ENCODE data around the gene PLLP. TPM values are rescaled to one million over a fixed set of nuclear protein-coding genes. Genes with fewer than 3 reads are reported as not detected.

PLLP gene
- total and polyA plus RNA-seq, 10 of the 15 experiments (the other 5 are each of a cell fraction or from before 2014, with no cell fraction given): 0.21 to 5.8 (median 0.67) TPM

DNA sequence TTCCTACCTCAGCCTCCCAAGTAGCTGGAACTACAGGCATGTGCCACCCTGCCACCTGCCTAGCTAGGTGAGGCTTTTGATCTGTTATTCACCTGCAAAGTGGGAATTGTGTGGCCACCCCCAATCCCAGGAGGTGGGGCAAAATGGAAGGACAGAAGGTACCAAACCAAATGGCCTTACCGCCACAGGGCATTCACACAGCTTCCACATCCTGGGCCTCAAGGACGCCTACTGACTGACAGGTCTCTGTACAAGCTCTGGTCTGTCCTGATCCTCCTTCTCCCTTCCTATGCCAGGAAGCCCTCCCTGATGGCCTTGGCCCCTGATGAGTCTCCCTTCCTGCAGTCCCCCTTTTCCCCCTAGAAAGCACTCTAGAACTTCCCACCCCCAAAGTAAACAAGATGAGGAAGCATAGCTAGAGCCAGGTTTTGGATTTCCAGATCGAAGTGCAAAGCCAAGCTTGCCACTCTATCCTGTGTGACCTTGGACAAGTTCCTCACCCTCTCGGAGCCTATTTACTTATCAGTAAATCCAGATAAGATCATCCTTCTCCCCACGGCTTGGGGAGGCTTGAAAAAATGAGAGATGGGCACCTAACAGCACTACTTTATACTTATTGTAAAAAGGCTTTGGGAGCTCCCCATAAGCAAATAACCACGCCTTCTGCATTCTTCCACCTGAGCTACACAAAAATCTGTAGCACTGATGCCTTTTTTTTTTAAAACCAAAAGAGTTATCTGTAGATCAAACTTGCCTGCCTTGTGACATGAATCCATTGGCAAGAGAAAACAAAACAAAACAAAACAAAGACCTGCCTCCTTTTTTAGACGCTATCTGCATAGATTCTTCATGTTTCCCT is 4.5 kb downstream of the PLLP start (continued):
- no peak for TF ChIP-seq RAD21 (IDR thresholded peaks at IDR 0.05; ENCODE audit: insufficient read depth, low read depth, low read length)

DNA sequence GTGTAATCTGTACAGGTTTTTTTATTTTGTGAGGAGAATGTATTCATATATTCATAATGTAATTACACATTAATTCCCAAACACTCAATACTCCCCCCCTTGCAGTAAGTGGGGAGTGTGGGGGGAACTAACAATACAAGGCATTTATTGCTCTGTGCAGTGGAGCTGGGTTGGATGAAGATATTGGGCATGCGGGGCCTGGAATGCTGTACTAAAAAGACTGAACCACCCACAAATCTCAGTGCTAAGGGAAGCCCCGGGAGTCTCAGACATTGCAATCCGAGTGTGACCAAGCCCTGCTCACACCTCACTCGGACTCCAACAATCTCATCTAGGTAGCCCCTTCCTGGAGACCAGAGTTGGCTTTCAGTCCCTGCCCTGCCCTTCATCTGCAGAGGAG is 6.0 kb downstream of the PLLP start:
- Histone ChIP-seq H4K20me1 (ENCODE audit: control insufficient read depth, insufficient read depth) (no peaks in the 10 kb centered on the region), H3K9ac (ENCODE audit: control insufficient read depth, insufficient read depth, low read length) (no peak overlapping the region), H3K79me2 (ENCODE audit: control insufficient read depth, insufficient read depth, low read length) (no peaks in the 10 kb centered on the region), H3K27ac (ENCODE audit: control insufficient read depth, insufficient read depth) (no peak overlapping the region), H3K27me3 (replicated peaks in 1 of 2; ENCODE audit: control insufficient read depth in 2 of 2, insufficient read depth in 2 of 2, low read length in 1 of 2) (no peaks in the 10 kb centered on the region; a peak in 1 of 4 replicates), H3K4me1 (ENCODE audit: control insufficient read depth, insufficient read depth, low read length) (no peaks in the 10 kb centered on the region), H3K4me3 (no peak overlapping the region), H3K9me3 (replicated peaks; ENCODE audit: control insufficient read depth, insufficient read depth, low read length) (no peaks in the 10 kb centered on the region), H3K4me2 (ENCODE audit: control insufficient read depth, insufficient read depth) (no peak overlapping the region), H3K36me3 (ENCODE audit: control insufficient read depth in 2 of 2, insufficient read depth in 2 of 2, low read length in 1 of 2) (no peaks in the 10 kb centered on the region), H2AFZ (ENCODE audit: control insufficient read depth, low read depth, low read length) (no peak overlapping the region)
- intact Hi-C loops (cut with micrococcal nuclease; ENCODE audit: unreplicated experiment): no loop called here
- ChIA-PET CTCF (interaction anchor here (0.6 to 1.2 kb wide), 2 partner anchors 40 to 86 kb away, joined by 3 read pairs; no protein-coding TSS in a partner anchor), SMC1A (ENCODE audit: uncharacterized antibody, unreplicated experiment) (interaction anchor here (1.3 to 1.7 kb wide), 3 partner anchors 17 to 245 kb away, joined by 3 to 4 read pairs (median 3); no protein-coding TSS in a partner anchor), POLR2A (interaction anchor here (0.6 to 1.4 kb wide), 4 partner anchors 10 to 57 kb away, joined by 3 to 7 read pairs (median 4); no protein-coding TSS in a partner anchor), RAD21 (ENCODE audit: unreplicated experiment) (no interaction called here)
- FAIRE-seq (no peak), ATAC-seq (no peak), DNase-seq (ENCODE audit: low read depth, low spot score) (no peak)
- in situ Hi-C loops (cut with MboI): no loop called here
- no TSS peak for BruUV-seq (replicated peaks)
- 28% methylated on average over 4 of the region's 4 CpGs for WGBS (ENCODE audit: insufficient coverage, insufficient replicate concordance, low lambda C conversion rate, missing lambda C conversion rate)
- no peak for TF ChIP-seq ZNF274 (IDR thresholded peaks at IDR 0.05; ENCODE audit: insufficient read depth, insufficient read length)
- no peak for TF ChIP-seq MTA3 (IDR thresholded peaks at IDR 0.05; ENCODE audit: borderline replicate concordance, low read length)
- TF ChIP-seq, protein P1, sequence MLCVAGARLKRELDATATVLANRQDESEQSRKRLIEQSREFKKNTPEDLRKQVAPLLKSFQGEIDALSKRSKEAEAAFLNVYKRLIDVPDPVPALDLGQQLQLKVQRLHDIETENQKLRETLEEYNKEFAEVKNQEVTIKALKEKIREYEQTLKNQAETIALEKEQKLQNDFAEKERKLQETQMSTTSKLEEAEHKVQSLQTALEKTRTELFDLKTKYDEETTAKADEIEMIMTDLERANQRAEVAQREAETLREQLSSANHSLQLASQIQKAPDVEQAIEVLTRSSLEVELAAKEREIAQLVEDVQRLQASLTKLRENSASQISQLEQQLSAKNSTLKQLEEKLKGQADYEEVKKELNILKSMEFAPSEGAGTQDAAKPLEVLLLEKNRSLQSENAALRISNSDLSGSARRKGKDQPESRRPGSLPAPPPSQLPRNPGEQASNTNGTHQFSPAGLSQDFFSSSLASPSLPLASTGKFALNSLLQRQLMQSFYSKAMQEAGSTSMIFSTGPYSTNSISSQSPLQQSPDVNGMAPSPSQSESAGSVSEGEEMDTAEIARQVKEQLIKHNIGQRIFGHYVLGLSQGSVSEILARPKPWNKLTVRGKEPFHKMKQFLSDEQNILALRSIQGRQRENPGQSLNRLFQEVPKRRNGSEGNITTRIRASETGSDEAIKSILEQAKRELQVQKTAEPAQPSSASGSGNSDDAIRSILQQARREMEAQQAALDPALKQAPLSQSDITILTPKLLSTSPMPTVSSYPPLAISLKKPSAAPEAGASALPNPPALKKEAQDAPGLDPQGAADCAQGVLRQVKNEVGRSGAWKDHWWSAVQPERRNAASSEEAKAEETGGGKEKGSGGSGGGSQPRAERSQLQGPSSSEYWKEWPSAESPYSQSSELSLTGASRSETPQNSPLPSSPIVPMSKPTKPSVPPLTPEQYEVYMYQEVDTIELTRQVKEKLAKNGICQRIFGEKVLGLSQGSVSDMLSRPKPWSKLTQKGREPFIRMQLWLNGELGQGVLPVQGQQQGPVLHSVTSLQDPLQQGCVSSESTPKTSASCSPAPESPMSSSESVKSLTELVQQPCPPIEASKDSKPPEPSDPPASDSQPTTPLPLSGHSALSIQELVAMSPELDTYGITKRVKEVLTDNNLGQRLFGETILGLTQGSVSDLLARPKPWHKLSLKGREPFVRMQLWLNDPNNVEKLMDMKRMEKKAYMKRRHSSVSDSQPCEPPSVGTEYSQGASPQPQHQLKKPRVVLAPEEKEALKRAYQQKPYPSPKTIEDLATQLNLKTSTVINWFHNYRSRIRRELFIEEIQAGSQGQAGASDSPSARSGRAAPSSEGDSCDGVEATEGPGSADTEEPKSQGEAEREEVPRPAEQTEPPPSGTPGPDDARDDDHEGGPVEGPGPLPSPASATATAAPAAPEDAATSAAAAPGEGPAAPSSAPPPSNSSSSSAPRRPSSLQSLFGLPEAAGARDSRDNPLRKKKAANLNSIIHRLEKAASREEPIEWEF (IDR thresholded peaks at IDR 0.05; ENCODE audit: insufficient replicate concordance, low read depth, low read length): no peak
- TF ChIP-seq, protein P2, sequence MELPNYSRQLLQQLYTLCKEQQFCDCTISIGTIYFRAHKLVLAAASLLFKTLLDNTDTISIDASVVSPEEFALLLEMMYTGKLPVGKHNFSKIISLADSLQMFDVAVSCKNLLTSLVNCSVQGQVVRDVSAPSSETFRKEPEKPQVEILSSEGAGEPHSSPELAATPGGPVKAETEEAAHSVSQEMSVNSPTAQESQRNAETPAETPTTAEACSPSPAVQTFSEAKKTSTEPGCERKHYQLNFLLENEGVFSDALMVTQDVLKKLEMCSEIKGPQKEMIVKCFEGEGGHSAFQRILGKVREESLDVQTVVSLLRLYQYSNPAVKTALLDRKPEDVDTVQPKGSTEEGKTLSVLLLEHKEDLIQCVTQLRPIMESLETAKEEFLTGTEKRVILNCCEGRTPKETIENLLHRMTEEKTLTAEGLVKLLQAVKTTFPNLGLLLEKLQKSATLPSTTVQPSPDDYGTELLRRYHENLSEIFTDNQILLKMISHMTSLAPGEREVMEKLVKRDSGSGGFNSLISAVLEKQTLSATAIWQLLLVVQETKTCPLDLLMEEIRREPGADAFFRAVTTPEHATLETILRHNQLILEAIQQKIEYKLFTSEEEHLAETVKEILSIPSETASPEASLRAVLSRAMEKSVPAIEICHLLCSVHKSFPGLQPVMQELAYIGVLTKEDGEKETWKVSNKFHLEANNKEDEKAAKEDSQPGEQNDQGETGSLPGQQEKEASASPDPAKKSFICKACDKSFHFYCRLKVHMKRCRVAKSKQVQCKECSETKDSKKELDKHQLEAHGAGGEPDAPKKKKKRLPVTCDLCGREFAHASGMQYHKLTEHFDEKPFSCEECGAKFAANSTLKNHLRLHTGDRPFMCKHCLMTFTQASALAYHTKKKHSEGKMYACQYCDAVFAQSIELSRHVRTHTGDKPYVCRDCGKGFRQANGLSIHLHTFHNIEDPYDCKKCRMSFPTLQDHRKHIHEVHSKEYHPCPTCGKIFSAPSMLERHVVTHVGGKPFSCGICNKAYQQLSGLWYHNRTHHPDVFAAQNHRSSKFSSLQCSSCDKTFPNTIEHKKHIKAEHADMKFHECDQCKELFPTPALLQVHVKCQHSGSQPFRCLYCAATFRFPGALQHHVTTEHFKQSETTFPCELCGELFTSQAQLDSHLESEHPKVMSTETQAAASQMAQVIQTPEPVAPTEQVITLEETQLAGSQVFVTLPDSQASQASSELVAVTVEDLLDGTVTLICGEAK (IDR thresholded peaks at IDR 0.05; ENCODE audit: borderline replicate concordance): no peak
- no peak for TF ChIP-seq CREB1 (IDR thresholded peaks at IDR 0.05; ENCODE audit: low read depth)
- no peak for TF ChIP-seq TCF12 (IDR thresholded peaks at IDR 0.05; ENCODE audit: low read depth, low read length)
- TF ChIP-seq PML (IDR thresholded peaks at IDR 0.05; ENCODE audit: low read length): no peak
